HepG2 (cell line): ENCODE data around the gene COPZ1. TPM values are rescaled to one million over a fixed set of nuclear protein-coding genes. Genes with fewer than 3 reads are reported as not detected.

Experiments used
- ATAC-seq: fragments of 200-7000 bp; cut with Tn5 transposase; 3 replicates; pipeline ENCODE4 v1.9.1; 2020; ENCODE audit warnings: mild to moderate bottlenecking, moderate library complexity
- BruUV-seq: library from RNA; stranded (reverse); fragments of 400-500 nt; replicated peaks from 2 replicates; lab custom pipeline; 2021; lab: Mats Ljungman, UMichigan
- CTCF ChIA-PET: fragments of 300-600 bp; formaldehyde crosslinking; extraction: SDS; loops from one replicate; lab custom pipeline; 2021; ENCODE audit warnings: low total read pairs, inconsistent platforms, low intra/inter-chr PET ratio; lab: Yijun Ruan, JAX
- POLR2A ChIA-PET: fragments of 350-600 bp; sonication (Branson Sonifier 250); formaldehyde crosslinking; loops from one replicate; lab custom pipeline; 2020; ENCODE audit warnings: antibody characterized with exemption, inconsistent platforms; lab: Yijun Ruan, JAX
- DNase-seq: peaks from one replicate; pipeline ENCODE4 v3.0.0-alpha.2; 2015; ENCODE audit warnings: low spot score
- FAIRE-seq: peaks from 3 replicates; lab custom pipeline; 2011; peaks lifted over from hg19 to GRCh38; lab: Jason Lieb, UNC
- H2AFZ ChIP-seq: one replicate; pipeline ENCODE4 v1.6.1; 2011; ENCODE audit warnings: low read length, inconsistent platforms
- H3K27ac ChIP-seq: fragments of 300-600 bp; 3 replicates; pipeline ENCODE4 v1.8.0; 2011; ENCODE audit warnings: mixed run types, mild to moderate bottlenecking, mixed read lengths, low read length, inconsistent platforms; ENCODE audit not compliant: insufficient read depth; ENCODE audit errors: extremely low read length
- H3K27me3 ChIP-seq, 2 experiments: fragments of 200-600 bp in 1 of 2; 2 replicates in 1 of 2; 3 replicates in 1 of 2; pipeline versions ENCODE4 v1.6.0 to v1.8.0; 2011; ENCODE audit warnings: low read length in 2 of 2, mild to moderate bottlenecking in 2 of 2, moderate library complexity in 2 of 2, inconsistent platforms in 1 of 2; ENCODE audit not compliant: insufficient read depth in 2 of 2, control insufficient read depth in 1 of 2
- H3K36me3 ChIP-seq, 2 experiments: fragments of 200-600 bp in 1 of 2; replicated peaks in 1 of 2; 2 replicates in 1 of 2; 3 replicates in 1 of 2; pipeline versions ENCODE4 v1.5.1 to v1.8.0; 2011; ENCODE audit warnings: low read length in 2 of 2, inconsistent platforms in 1 of 2; ENCODE audit not compliant: insufficient read depth in 2 of 2, control insufficient read depth in 1 of 2
- H3K4me1 ChIP-seq: 2 replicates; pipeline ENCODE4 v1.5.1; 2012; ENCODE audit warnings: low read length, inconsistent platforms; ENCODE audit not compliant: insufficient read depth
- H3K4me2 ChIP-seq: 2 replicates; pipeline ENCODE4 v1.6.0; 2011; ENCODE audit warnings: low read depth, low read length, inconsistent platforms
- H3K4me3 ChIP-seq, 3 experiments: fragments of 200-600 bp in 1 of 3; sonication (generic), shearing (Covaris generic) in 1 of 3; replicated peaks in 1 of 3; 2 replicates each; pipeline ENCODE4 v1.5.1; 2011 to 2016; ENCODE audit warnings: low read length in 3 of 3, inconsistent platforms in 2 of 3, low read depth in 2 of 3, mild to moderate bottlenecking in 2 of 3, control low read depth in 1 of 3, mixed read lengths in 1 of 3; ENCODE audit not compliant: insufficient read depth in 1 of 3
- H3K79me2 ChIP-seq: one replicate; pipeline ENCODE4 v1.6.1; 2011; ENCODE audit warnings: low read length, inconsistent platforms; ENCODE audit not compliant: insufficient read depth
- H3K9ac ChIP-seq: 2 replicates; pipeline ENCODE4 v1.6.0; 2011; ENCODE audit warnings: mild to moderate bottlenecking, low read depth, low read length, inconsistent platforms; ENCODE audit not compliant: insufficient read depth
- H3K9me3 ChIP-seq: 2 replicates; pipeline ENCODE4 v1.5.1; 2012; ENCODE audit warnings: mild to moderate bottlenecking, low read length
- H4K20me1 ChIP-seq: 2 replicates; pipeline ENCODE4 v1.6.0; 2011; ENCODE audit warnings: inconsistent platforms, mild to moderate bottlenecking, low read length, moderate library complexity; ENCODE audit not compliant: insufficient read depth
- CEBPB ChIP-seq: IDR thresholded peaks from 2 replicates; pipeline ENCODE4 v1.6.1; 2011; ENCODE audit warnings: low read depth, low read length, improper control_type of control experiment, borderline replicate concordance
- FOXA3 ChIP-seq: IDR thresholded peaks from 2 replicates; pipeline ENCODE4 v1.6.1; 2016; ENCODE audit warnings: missing genetic modification reagents, missing compliant biosample characterization
- HCFC1 ChIP-seq: fragments of 150-350 bp; IDR thresholded peaks from 2 replicates; pipeline ENCODE4 v1.6.1; 2014; ENCODE audit warnings: low read depth, low read length
- HDAC1 ChIP-seq: sonication (generic); formaldehyde crosslinking; IDR thresholded peaks from 2 replicates; pipeline ENCODE4 v1.5.1; 2020; ENCODE audit warnings: mild to moderate bottlenecking, missing genetic modification reagents
- NCOA5 ChIP-seq: sonication (generic); formaldehyde crosslinking; IDR thresholded peaks from 2 replicates; pipeline ENCODE4 v1.4.0; 2020; ENCODE audit warnings: missing genetic modification reagents
- SIN3A ChIP-seq: IDR thresholded peaks from 2 replicates; pipeline ENCODE4 v1.6.1; 2011; ENCODE audit warnings: low read depth, mild to moderate bottlenecking, control low read depth, low read length, borderline replicate concordance
- SMAD1 ChIP-seq: sonication (generic); formaldehyde crosslinking; IDR thresholded peaks from 2 replicates; pipeline ENCODE4 v1.4.0; 2020; ENCODE audit warnings: missing genetic modification reagents, low read depth, mild to moderate bottlenecking, borderline replicate concordance
- SP140L ChIP-seq: sonication (generic); formaldehyde crosslinking; IDR thresholded peaks from 2 replicates; pipeline ENCODE4 v1.4.0; 2020; ENCODE audit warnings: missing genetic modification reagents, borderline replicate concordance
- SRSF1 ChIP-seq: fragments of 200-400 bp; formaldehyde crosslinking; optimal IDR thresholded peaks from 2 replicates; pipeline ENCODE3; 2017; ENCODE audit warnings: mild to moderate bottlenecking, low read depth, low read length, moderate library complexity
- ZNF329 ChIP-seq: sonication (generic); formaldehyde crosslinking; IDR thresholded peaks from 2 replicates; pipeline ENCODE4 v1.9.0; 2021; ENCODE audit warnings: low read depth, mild to moderate bottlenecking, missing genetic modification reagents
- ZNF350 ChIP-seq: sonication (generic); formaldehyde crosslinking; IDR thresholded peaks from 2 replicates; pipeline ENCODE4 v1.4.0; 2020; ENCODE audit warnings: mild to moderate bottlenecking, low read depth, missing genetic modification reagents, borderline replicate concordance
- ZNF383 ChIP-seq: sonication (generic); formaldehyde crosslinking; IDR thresholded peaks from 2 replicates; pipeline ENCODE4 v1.4.0; 2020; ENCODE audit warnings: missing genetic modification reagents, mild to moderate bottlenecking, borderline replicate concordance
- ZNF619 ChIP-seq: sonication (generic); formaldehyde crosslinking; IDR thresholded peaks from 2 replicates; pipeline ENCODE4 v1.4.0; 2020; ENCODE audit warnings: mild to moderate bottlenecking, missing genetic modification reagents
- ZNF75D ChIP-seq: sonication (generic); formaldehyde crosslinking; IDR thresholded peaks from 2 replicates; pipeline ENCODE4 v1.8.1; 2023; ENCODE audit warnings: missing genetic modification reagents, mild to moderate bottlenecking, borderline replicate concordance
- WGBS: methylation state at CpG from one replicate; pipeline ENCODE4 v1.1.6; 2017; ENCODE audit warnings: low lambda C conversion rate; 5-methylcytosine and 5-hydroxymethylcytosine counted together
- in situ Hi-C: cut with HindIII; loops from 2 replicates; pipeline ENCODE4 v1.10.0; 2017; ENCODE audit warnings: low pct_unique_long_range_greater_than_20kb; ENCODE audit not compliant: extremely low pct_ligation_motif_present
- intact Hi-C: fragments of 100-400 bp; cut with micrococcal nuclease; formaldehyde crosslinking; loops from one replicate; pipeline ENCODE4 v1.10.0; 2022; ENCODE audit not compliant: unreplicated experiment
- polyA plus RNA-seq, 8 experiments: library from polyadenylated mRNA; depleted of rRNA in 3 of 8; stranded (reverse) in 7 of 8; unstranded in 1 of 8; fragments of >200 nt; fragmentation: Illumina TruSeq in 4 of 8; extraction: Trizol in 4 of 8; gene quantifications; 2 replicates each; pipeline versions ENCODE4 v1.2.1 to v1.2.3, GENCODE V29; 2011 to 2016; ENCODE audit warnings: low read depth in 4 of 8, missing spikeins in 1 of 8, mixed read lengths in 1 of 8; ENCODE audit not compliant: insufficient read depth in 1 of 8
- total RNA-seq, 5 experiments: library from RNA; depleted of rRNA; stranded (reverse); fragments of >200 nt; fragmentation: Illumina TruSeq; extraction: Trizol; gene quantifications; 2 replicates each; pipeline ENCODE4 v1.2.3, GENCODE V29; 2016; ENCODE audit warnings: low read depth in 1 of 5
- TF ChIP-seq, protein P1 (sequence below): sonication (generic); formaldehyde crosslinking; IDR thresholded peaks from 2 replicates; pipeline ENCODE4 v1.4.0; 2020; ENCODE audit warnings: mild to moderate bottlenecking, low read depth, missing genetic modification reagents
- TF ChIP-seq, protein P2 (sequence below): sonication (generic); formaldehyde crosslinking; IDR thresholded peaks from 2 replicates; pipeline ENCODE4 v1.5.0; 2020; ENCODE audit warnings: mild to moderate bottlenecking, missing genetic modification reagents
- TF ChIP-seq, protein P3 (sequence below): IDR thresholded peaks from 2 replicates; pipeline ENCODE4 v1.4.0; 2020; ENCODE audit warnings: mild to moderate bottlenecking, missing genetic modification reagents

COPZ1 gene
- total and polyA plus RNA-seq, 2 of the 13 experiments (the other 11 are each of a cell fraction or from before 2014, with no cell fraction given) = 125 to 184 TPM

DNA sequence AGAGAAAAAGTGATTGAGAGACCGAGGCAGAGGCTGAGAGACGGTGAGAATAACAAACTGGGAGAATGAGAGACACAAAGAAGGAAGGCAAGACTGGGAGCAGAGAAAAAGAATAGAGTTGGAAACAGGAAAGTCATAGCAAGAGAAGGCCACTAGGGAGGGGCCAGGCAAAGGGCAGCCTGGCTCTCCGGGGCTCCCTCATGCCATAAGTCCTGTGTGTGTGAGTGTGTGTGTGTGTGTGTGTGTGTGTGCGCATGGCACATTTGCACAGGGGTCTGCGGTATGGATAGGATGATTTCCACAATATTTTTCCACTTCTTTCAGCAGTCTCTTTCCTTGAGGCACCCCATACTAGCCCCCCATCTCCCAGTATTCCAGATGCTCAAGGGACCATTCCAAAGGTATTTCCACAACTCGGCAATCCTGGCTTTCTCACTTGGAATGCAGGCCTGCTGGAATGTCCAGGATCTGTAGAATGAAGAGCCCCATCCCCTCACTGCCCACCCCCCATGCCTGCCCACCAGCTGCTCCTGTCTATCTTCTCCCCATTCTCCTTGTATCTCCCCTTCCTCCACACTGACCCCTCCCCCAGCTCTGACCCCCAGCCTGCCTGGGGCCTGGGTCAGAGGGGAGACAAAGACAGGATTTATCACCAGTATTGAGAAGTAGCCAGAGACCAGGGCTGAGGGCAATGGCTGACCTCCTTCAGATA, 30.3 kb downstream of the COPZ1 start:
- Histone ChIP-seq H3K4me1 (peaks cover 53% of the 10 kb centered on the region), H3K9me3 (no peaks in the 10 kb centered on the region), H3K36me3 (peaks cover 2 to 12% of the 10 kb centered on the region in 2 experiments), H4K20me1 (no peaks in the 10 kb centered on the region), H2AFZ (no peak overlapping the region), H3K9ac (no peak overlapping the region), H3K79me2 (no peaks in the 10 kb centered on the region), H3K27me3 (no peaks in the 10 kb centered on the region; a peak in 1 of 5 replicates), H3K4me3 (no peak overlapping the region), H3K27ac (no peak overlapping the region), H3K4me2 (no peak overlapping the region)
- ChIA-PET POLR2A (no interaction called here), CTCF (no interaction called here)
- ATAC-seq (no peak), DNase-seq (no peak), FAIRE-seq (no peak)
- in situ Hi-C loops (no loop called here), intact Hi-C loops (no loop called here)
- TF ChIP-seq SP140L (CRISPR knock-in tag) (no peak), ZNF350 (CRISPR knock-in tag) (no peak), HCFC1 (no peak), SRSF1 (no peak), ZNF383 (CRISPR knock-in tag) (no peak), ZNF75D (no peak), SIN3A (no peak), HDAC1 (CRISPR knock-in tag) (no peak), FOXA3 (CRISPR knock-in tag) (no peak), CEBPB (no peak), NCOA5 (CRISPR knock-in tag) (no peak), ZNF619 (CRISPR knock-in tag) (no peak), ZNF329 (CRISPR knock-in tag) (no peak), SMAD1 (CRISPR knock-in tag) (no peak)
- TF ChIP-seq, protein P1, sequence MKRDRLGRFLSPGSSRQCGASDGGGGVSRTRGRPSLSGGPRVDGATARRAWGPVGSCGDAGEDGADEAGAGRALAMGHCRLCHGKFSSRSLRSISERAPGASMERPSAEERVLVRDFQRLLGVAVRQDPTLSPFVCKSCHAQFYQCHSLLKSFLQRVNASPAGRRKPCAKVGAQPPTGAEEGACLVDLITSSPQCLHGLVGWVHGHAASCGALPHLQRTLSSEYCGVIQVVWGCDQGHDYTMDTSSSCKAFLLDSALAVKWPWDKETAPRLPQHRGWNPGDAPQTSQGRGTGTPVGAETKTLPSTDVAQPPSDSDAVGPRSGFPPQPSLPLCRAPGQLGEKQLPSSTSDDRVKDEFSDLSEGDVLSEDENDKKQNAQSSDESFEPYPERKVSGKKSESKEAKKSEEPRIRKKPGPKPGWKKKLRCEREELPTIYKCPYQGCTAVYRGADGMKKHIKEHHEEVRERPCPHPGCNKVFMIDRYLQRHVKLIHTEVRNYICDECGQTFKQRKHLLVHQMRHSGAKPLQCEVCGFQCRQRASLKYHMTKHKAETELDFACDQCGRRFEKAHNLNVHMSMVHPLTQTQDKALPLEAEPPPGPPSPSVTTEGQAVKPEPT (CRISPR knock-in tag) = no peak
- TF ChIP-seq, protein P2, sequence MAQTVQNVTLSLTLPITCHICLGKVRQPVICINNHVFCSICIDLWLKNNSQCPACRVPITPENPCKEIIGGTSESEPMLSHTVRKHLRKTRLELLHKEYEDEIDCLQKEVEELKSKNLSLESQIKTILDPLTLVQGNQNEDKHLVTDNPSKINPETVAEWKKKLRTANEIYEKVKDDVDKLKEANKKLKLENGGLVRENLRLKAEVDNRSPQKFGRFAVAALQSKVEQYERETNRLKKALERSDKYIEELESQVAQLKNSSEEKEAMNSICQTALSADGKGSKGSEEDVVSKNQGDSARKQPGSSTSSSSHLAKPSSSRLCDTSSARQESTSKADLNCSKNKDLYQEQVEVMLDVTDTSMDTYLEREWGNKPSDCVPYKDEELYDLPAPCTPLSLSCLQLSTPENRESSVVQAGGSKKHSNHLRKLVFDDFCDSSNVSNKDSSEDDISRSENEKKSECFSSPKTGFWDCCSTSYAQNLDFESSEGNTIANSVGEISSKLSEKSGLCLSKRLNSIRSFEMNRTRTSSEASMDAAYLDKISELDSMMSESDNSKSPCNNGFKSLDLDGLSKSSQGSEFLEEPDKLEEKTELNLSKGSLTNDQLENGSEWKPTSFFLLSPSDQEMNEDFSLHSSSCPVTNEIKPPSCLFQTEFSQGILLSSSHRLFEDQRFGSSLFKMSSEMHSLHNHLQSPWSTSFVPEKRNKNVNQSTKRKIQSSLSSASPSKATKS = no peak
- TF ChIP-seq, protein P3, sequence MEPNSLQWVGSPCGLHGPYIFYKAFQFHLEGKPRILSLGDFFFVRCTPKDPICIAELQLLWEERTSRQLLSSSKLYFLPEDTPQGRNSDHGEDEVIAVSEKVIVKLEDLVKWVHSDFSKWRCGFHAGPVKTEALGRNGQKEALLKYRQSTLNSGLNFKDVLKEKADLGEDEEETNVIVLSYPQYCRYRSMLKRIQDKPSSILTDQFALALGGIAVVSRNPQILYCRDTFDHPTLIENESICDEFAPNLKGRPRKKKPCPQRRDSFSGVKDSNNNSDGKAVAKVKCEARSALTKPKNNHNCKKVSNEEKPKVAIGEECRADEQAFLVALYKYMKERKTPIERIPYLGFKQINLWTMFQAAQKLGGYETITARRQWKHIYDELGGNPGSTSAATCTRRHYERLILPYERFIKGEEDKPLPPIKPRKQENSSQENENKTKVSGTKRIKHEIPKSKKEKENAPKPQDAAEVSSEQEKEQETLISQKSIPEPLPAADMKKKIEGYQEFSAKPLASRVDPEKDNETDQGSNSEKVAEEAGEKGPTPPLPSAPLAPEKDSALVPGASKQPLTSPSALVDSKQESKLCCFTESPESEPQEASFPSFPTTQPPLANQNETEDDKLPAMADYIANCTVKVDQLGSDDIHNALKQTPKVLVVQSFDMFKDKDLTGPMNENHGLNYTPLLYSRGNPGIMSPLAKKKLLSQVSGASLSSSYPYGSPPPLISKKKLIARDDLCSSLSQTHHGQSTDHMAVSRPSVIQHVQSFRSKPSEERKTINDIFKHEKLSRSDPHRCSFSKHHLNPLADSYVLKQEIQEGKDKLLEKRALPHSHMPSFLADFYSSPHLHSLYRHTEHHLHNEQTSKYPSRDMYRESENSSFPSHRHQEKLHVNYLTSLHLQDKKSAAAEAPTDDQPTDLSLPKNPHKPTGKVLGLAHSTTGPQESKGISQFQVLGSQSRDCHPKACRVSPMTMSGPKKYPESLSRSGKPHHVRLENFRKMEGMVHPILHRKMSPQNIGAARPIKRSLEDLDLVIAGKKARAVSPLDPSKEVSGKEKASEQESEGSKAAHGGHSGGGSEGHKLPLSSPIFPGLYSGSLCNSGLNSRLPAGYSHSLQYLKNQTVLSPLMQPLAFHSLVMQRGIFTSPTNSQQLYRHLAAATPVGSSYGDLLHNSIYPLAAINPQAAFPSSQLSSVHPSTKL = no peak
- BruUV-seq = no TSS peak
- WGBS = 64% methylated on average over 4 of the region's 6 CpGs
